PFSK-1 (cell line): ENCODE results near the gene CEP112.

Source experiments
- FOXP2 ChIP-seq: optimal IDR thresholded peaks from 2 replicates; pipeline ENCODE3; 2011; ENCODE audit warnings: borderline replicate concordance, control low read depth, inconsistent platforms; ENCODE audit not compliant: insufficient read depth; ENCODE audit errors: extremely low read length, extremely low read depth
- POLR2AphosphoS5 ChIP-seq: IDR thresholded peaks from 2 replicates; pipeline ENCODE4 v1.6.1; 2012; ENCODE audit warnings: low read depth, mild to moderate bottlenecking, control low read depth, low read length, moderate library complexity
- SIN3A ChIP-seq: IDR thresholded peaks from 2 replicates; pipeline ENCODE4 v1.6.1; 2012; ENCODE audit warnings: mild to moderate bottlenecking, low read length, moderate library complexity, borderline replicate concordance; ENCODE audit not compliant: insufficient read depth
- TAF1 ChIP-seq: IDR thresholded peaks from 2 replicates; pipeline ENCODE4 v1.6.1; 2012; ENCODE audit warnings: low read length, control low read depth, borderline replicate concordance; ENCODE audit not compliant: insufficient read depth
- TF ChIP-seq, protein P1 (sequence below), 2 experiments: IDR thresholded peaks; 2 replicates each; pipeline versions ENCODE4 v1.6.1 to v1.8.0; 2011 to 2012; ENCODE audit warnings: low read depth in 2 of 2, low read length in 2 of 2, control low read depth in 1 of 2, inconsistent platforms in 1 of 2, mild to moderate bottlenecking in 1 of 2, moderate library complexity in 1 of 2; ENCODE audit not compliant: insufficient read depth in 1 of 2

Gene CEP112

DNA sequence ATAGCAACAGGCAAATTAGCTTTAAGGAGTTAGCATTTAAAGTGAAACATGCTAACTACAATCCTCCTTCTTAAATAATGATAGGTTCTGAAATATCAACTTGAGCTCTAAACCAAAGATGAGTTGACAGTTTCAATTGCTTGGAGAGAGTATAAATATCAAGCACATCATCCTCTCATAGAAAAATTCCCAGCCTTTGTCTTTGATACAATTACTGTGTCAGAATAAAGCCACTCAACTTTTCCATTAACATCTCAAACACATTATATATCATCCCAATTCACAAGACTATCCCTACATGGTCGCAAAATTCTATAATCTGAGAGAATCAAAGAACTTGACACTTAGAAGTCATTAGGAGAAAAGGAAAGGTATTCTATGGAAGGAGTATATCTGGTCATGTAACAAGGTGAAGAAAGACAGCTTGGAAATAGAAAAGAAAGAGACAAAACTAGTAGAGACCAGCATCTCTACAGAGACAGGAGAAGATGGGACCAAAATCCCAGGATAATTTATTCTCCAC, 189.8 kb downstream of the CEP112 start:
- TF ChIP-seq, protein P1, sequence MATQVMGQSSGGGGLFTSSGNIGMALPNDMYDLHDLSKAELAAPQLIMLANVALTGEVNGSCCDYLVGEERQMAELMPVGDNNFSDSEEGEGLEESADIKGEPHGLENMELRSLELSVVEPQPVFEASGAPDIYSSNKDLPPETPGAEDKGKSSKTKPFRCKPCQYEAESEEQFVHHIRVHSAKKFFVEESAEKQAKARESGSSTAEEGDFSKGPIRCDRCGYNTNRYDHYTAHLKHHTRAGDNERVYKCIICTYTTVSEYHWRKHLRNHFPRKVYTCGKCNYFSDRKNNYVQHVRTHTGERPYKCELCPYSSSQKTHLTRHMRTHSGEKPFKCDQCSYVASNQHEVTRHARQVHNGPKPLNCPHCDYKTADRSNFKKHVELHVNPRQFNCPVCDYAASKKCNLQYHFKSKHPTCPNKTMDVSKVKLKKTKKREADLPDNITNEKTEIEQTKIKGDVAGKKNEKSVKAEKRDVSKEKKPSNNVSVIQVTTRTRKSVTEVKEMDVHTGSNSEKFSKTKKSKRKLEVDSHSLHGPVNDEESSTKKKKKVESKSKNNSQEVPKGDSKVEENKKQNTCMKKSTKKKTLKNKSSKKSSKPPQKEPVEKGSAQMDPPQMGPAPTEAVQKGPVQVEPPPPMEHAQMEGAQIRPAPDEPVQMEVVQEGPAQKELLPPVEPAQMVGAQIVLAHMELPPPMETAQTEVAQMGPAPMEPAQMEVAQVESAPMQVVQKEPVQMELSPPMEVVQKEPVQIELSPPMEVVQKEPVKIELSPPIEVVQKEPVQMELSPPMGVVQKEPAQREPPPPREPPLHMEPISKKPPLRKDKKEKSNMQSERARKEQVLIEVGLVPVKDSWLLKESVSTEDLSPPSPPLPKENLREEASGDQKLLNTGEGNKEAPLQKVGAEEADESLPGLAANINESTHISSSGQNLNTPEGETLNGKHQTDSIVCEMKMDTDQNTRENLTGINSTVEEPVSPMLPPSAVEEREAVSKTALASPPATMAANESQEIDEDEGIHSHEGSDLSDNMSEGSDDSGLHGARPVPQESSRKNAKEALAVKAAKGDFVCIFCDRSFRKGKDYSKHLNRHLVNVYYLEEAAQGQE (IDR thresholded peaks at IDR 0.05; ENCODE audit: insufficient read depth in 1 of 2, low read depth in 2 of 2, low read length in 2 of 2), result no peak
- TF ChIP-seq POLR2AphosphoS5 (no peak), TAF1 (no peak)

DNA sequence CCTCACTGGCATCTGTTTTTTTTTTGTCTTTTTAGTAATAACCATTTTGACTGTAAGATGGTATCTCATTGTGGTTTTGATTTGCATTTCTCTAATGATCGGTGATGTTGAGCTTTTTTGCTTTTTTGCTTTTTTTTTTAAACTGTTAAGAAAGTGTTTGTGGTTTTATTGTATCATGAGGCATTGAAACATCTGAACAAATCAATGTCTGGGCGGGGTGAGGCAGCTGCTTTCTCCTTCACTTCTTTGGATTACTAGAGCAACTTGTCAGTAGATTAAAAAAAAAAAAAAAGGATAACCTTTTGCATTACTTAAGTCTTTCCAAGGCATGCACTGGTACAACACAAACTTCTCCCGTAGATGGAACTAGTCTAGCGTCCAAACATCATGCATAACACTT, 191.7 kb downstream of the CEP112 start:
- TF ChIP-seq, protein P1 (IDR thresholded peaks at IDR 0.05; ENCODE audit: insufficient read depth in 1 of 2, low read depth in 2 of 2, low read length in 2 of 2), result no peak

DNA sequence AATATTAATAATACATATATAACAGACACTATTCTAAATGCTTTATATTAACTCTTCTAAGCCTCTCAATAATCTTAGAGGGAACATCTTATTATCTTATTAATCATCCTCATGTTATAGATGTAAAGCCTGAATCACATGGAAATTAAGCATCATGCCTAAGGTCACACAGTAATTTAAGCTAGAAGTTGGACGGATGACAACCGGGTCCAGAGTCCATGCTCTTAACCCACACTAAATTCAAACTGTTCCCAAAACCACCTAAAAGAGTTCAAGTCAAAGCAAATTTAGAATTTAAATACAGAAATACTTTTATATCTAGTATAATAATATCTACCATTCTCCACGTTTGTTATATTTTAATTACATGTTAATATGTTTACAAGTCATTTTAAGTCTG, 193.3 kb downstream of the CEP112 start:
- TF ChIP-seq SIN3A (no peak), TAF1 (no peak), POLR2AphosphoS5 (no peak), FOXP2 (no peak)
- TF ChIP-seq, protein P1 (IDR thresholded peaks at IDR 0.05; ENCODE audit: insufficient read depth in 1 of 2, low read depth in 2 of 2, low read length in 2 of 2), result no peak

DNA sequence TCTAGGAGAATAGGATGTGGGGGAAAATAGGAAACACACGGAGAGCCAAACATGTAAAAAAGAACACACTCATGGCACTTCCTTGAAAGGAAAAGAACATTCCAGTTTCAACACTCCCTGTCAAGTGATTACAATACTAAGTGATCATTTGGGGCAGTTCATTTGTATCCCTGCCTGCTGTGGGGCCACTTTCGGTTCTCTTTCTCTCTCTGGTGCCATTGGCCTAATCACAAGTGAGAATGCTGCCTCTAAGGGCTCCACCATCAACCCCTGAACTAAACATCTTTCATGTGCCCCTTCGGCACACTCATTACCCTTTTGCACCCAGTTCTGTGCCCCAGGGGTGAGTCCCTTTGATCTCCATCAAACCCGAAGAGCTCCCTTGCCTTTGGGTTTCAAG, 197.3 kb downstream of the CEP112 start:
- TF ChIP-seq TAF1, result no peak

DNA sequence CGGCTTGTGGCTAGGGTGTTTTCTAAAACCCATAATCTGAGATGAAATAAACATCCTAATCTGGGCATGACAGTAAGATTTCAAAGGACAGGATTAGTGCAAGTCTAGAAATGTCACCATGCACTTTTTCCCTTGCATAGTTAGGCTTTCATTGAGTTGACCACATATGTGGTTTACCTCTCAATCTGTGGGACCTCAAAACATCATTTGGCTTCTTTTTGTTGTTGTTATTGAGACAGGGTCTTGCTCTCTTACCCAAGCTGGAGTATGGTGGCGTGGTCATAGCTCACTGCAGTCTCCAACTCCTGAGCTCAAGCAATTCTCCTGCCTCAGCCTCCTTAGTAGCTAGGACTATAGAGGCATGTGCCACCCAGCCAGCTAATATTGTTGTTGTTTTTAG, 197.8 kb downstream of the CEP112 start:
- TF ChIP-seq POLR2AphosphoS5, result no peak
- TF ChIP-seq SIN3A, result no peak
- TF ChIP-seq, protein P1 (IDR thresholded peaks at IDR 0.05; ENCODE audit: insufficient read depth in 1 of 2, low read depth in 2 of 2, low read length in 2 of 2), result no peak
- no peak for TF ChIP-seq TAF1
- TF ChIP-seq FOXP2, result no peak

DNA sequence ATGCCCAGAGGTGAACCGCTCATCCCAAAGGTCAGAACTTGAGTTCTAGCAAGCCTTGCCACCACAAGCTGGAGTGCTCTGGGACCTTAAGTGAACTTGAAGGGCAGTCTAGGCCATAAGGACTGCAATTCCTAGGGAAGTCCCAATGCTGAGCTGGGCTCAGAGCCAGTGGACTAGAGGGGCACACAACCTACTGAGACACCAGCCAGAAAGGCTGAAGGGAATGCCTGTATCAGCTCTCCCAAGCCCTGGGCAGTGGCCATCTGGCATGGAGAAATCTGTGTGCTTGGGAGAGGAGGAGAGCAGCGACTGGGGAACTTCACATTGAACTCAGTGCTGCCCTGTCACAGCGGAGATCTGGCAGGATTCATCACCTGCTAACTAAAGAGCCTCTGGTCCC, 201.3 kb downstream of the CEP112 start:
- TF ChIP-seq FOXP2 (no peak), POLR2AphosphoS5 (no peak), TAF1 (no peak), SIN3A (no peak)
- TF ChIP-seq, protein P1 (IDR thresholded peaks at IDR 0.05; ENCODE audit: insufficient read depth in 1 of 2, low read depth in 2 of 2, low read length in 2 of 2), result no peak
